Activated naive CD4-positive, alpha-beta T cell treated with anti-CD3 and anti-CD28 coated beads, Interleukin-2, amount 10 ng/mL, durations not matched to agents 7 days and 5 days (primary cell): Measurements from ENCODE around the gene TBC1D22A.
"Not testable (repeated sequence)": the region's sequence is repeated elsewhere in the genome, so short reads cannot be mapped to it uniquely, and the experiment has no call there.

ENCODE experiments used
- CTCF ChIA-PET: fragments of 350-600 bp; sonication (Branson Sonifier 250); formaldehyde crosslinking; loops from one replicate; lab custom pipeline; 2021; ENCODE audit warnings: antibody characterized with exemption; lab: Charles Lee
- DNase-seq: peaks from one replicate; pipeline ENCODE4 v3.0.0-alpha.2; 2020
- H3K27ac Mint-ChIP-seq: one replicate; pipeline ENCODE4 v1.8.0; 2021; ENCODE audit warnings: mild to moderate bottlenecking, moderate library complexity, mixed read lengths
- H3K27me3 Mint-ChIP-seq: one replicate; pipeline ENCODE4 v1.8.0; 2021; ENCODE audit warnings: mild to moderate bottlenecking, mixed read lengths
- H3K36me3 Mint-ChIP-seq: one replicate; pipeline ENCODE4 v1.8.0; 2021; ENCODE audit warnings: mixed read lengths
- H3K4me1 Mint-ChIP-seq: one replicate; pipeline ENCODE4 v1.8.0; 2021; ENCODE audit warnings: mixed read lengths
- H3K4me3 Mint-ChIP-seq: one replicate; pipeline ENCODE4 v1.8.0; 2021; ENCODE audit warnings: mild to moderate bottlenecking, moderate library complexity, mixed read lengths
- H3K9me3 Mint-ChIP-seq: one replicate; pipeline ENCODE4 v1.8.0; 2021; ENCODE audit warnings: mixed read lengths

TBC1D22A gene

DNA sequence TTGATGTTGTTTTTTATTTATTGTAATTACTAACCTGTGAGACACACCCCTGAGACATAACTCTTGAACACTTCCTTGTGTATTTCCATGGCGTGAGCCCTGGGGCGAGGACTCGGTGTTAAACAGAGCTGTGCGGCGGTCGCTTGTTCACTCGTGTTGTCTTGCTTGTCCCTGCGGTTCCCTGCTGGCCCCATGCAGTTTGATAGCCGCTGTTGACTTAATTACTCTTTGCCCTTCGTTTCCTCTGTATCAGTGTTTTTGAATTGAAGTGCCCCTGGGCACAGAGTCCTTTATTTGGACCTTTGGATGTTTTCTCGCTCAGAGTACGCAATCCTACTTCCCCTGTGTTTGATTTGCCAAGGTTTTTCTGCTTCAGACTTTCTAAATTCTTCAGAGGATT, 52.7 kb downstream of the TBC1D22A start:
- H3K9me3 Mint-ChIP-seq: no peaks in the 10 kb centered on the region
- H3K27me3 Mint-ChIP-seq: no peaks in the 10 kb centered on the region
- CTCF ChIA-PET: no interaction called here
- peaks cover 29% of the 10 kb centered on the region for H3K36me3 Mint-ChIP-seq
- DNase-seq: no peak
- H3K4me3 Mint-ChIP-seq: no peak overlapping the region
- no peak overlapping the region for H3K27ac Mint-ChIP-seq
- H3K4me1 Mint-ChIP-seq: peaks cover 14% of the 10 kb centered on the region

DNA sequence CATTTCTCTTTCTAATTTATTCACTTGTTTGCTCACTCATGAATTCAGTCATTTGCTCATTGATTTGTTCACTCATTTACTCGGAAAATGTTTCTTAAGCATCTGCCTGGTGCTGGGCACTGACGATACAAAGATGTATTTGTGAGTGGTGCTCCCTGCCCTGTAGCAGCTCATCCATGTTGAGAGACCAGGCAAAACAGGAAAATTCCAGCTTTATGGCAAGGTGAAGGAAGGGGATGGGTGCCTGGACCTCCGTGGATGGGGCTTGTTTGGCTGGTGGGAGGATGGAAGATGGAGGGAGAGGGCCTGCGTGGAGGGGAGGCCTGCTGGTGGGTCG, 53.1 kb downstream of the TBC1D22A start:
- Mint-ChIP-seq H3K36me3 (peaks cover 31% of the 10 kb centered on the region), H3K4me3 (no peak overlapping the region), H3K9me3 (no peaks in the 10 kb centered on the region), H3K4me1 (peaks cover 14% of the 10 kb centered on the region), H3K27me3 (no peaks in the 10 kb centered on the region), H3K27ac (no peak overlapping the region)
- DNase-seq: no peak
- CTCF ChIA-PET: interaction anchor here (1.0 kb wide), 1 partner anchor 13 kb away, joined by 3 read pairs; no protein-coding TSS in a partner anchor

DNA sequence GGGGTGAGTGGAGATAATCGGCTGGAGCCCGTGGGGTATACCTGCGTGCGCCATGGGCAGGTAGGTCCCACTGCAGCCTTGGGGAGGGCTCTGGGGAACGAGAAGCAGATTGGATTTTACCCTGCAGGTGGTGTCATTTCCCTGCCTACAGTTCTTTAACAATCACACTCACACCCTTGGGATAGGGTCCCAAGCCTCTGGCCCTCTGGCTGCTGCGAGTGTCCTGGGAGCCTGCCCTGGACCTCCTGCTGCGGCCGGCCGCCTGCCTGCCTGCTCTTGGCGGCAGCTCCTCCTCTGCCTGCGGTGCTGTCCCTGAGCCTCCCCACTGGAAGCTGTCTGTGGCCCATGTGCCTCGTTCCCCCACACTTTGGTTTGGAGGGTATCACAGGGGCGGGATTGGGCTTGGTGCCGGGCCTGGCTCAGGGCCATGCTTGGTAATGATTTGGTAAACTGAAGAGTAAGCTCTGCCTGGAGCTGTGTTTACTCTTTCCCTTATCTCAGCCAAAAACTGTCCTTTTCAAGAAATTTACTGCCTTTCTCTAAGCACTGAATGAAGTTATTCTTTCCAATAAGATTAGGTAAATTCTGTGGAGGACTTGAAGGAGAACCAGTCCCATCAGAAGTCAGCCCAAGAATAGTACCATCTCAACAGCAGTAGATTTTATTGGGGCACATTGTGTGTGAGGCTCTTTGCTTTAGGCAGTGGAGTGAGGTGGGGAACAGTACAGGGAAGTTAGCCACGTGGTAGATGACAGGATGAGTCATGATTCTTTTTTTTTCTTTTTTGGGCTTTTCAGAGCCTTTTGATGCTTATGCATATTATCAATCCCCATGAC, 53.7 kb downstream of the TBC1D22A start:
- Mint-ChIP-seq H3K36me3 (peaks cover 35% of the 10 kb centered on the region), H3K4me3 (no peak overlapping the region), H3K27me3 (no peaks in the 10 kb centered on the region), H3K4me1 (peaks cover 14% of the 10 kb centered on the region), H3K27ac (no peak overlapping the region), H3K9me3 (no peaks in the 10 kb centered on the region)
- CTCF ChIA-PET: interaction anchor here (1.0 kb wide), 1 partner anchor 14 kb away, joined by 3 read pairs; no protein-coding TSS in a partner anchor
- DNase-seq: no peak

DNA sequence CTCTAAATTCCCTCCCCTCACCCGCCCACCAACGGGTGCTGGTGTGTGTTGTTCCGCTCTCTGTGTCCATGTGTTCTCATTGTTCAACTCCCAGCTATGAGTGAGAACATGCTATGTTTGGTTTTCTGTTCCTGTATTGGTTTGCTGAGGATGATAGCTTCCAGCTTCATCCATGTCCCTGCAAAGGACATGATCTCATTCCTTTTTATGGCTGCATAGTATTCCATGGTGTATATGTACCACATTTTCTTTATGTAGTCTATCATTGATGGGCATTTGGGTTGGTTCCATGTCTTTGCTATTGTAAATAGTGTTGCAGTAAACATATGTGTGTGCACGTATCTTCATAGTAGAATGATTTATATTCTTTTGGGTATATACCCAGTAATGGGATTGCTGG, 54.9 kb downstream of the TBC1D22A start:
- DNase-seq, H3K27ac Mint-ChIP-seq, H3K9me3 Mint-ChIP-seq, H3K4me3 Mint-ChIP-seq, H3K27me3 Mint-ChIP-seq: not testable (repeated sequence)
- peaks cover 14% of the 10 kb centered on the region for H3K4me1 Mint-ChIP-seq
- CTCF ChIA-PET: interaction anchor here (0.7 kb wide), 1 partner anchor 253 kb away, joined by 3 read pairs; no protein-coding TSS in a partner anchor
- peaks cover 39% of the 10 kb centered on the region for H3K36me3 Mint-ChIP-seq

DNA sequence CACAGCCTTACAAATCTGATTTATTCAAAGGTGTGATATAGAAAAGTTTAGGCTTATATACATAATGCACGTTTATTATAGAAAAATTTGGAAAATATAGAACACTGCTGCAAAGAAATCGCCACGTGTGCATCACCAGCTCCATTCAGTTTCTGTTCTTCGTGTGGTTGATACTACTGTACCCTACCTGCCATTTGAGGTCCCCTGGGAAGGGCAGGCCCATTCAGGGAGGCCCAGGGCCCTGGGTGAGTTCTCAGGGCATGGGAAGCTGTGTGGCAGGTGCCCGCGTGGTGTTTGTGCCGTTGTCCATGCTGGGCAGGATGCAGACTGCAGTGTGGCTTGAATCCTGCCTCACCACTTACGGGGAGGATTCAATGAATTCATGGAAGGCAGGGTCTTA, 60.8 kb downstream of the TBC1D22A start:
- Mint-ChIP-seq H3K4me3 (no peak overlapping the region), H3K27me3 (no peaks in the 10 kb centered on the region), H3K36me3 (peaks cover 28% of the 10 kb centered on the region), H3K4me1 (no peaks in the 10 kb centered on the region), H3K9me3 (no peaks in the 10 kb centered on the region), H3K27ac (no peak overlapping the region)
- DNase-seq: no peak
- CTCF ChIA-PET: no interaction called here

DNA sequence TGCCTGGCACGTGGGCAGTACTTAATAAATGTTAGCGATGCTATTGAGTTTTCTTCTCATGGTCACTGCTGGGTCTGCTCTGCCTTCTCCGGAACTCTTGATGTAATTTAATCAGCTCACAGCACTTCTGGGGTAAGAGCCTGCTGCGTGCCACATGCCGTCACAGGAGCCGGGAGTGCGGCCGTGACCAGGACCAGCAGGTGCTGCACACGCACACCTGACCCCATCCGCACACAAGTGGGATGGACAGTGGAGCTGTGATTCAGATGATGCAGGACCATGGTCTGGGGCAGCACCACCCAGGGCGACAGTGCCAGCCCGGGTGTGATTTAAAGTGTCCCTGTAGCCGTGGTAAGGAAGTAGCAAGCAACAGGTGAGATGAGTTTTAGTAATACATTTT, 61.2 kb downstream of the TBC1D22A start:
- Mint-ChIP-seq H3K27me3 (no peaks in the 10 kb centered on the region), H3K36me3 (peaks cover 31% of the 10 kb centered on the region), H3K4me3 (no peak overlapping the region), H3K27ac (no peak overlapping the region), H3K9me3 (no peaks in the 10 kb centered on the region), H3K4me1 (no peaks in the 10 kb centered on the region)
- no peak for DNase-seq
- CTCF ChIA-PET: no interaction called here

DNA sequence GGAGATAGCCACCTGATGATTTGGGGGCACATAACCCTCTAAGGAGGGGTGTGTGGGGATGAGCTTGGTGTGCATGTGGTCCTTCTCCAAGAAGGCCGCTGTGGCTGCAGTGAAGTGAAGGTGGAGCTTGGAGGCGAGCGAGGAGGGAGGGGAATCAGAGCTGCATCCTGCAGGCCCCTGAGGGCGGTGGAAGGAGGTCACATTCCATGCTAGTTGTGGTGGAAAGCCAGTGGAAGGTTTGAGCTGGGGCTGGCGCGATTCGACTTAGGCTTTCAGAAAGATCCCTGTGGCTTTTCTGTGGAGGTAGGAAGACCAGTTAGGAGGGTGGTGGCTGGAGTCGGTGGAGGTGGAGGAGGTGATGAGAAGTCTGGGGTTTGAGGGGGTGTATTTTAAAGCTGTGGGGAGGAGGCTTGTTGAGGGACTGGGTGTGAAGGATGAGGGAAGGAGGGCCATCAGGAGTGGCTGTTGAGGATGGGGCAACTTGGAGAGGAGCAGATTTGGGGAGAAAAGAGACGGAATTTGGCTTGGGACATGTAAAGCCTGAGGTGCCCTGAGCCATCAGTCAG, 62.0 kb downstream of the TBC1D22A start:
- H3K9me3 Mint-ChIP-seq: no peaks in the 10 kb centered on the region
- H3K27me3 Mint-ChIP-seq: no peaks in the 10 kb centered on the region
- DNase-seq: no peak
- H3K4me1 Mint-ChIP-seq: no peaks in the 10 kb centered on the region
- no peak overlapping the region for H3K27ac Mint-ChIP-seq
- CTCF ChIA-PET: no interaction called here
- H3K4me3 Mint-ChIP-seq: no peak overlapping the region
- H3K36me3 Mint-ChIP-seq: peaks cover 35% of the 10 kb centered on the region

DNA sequence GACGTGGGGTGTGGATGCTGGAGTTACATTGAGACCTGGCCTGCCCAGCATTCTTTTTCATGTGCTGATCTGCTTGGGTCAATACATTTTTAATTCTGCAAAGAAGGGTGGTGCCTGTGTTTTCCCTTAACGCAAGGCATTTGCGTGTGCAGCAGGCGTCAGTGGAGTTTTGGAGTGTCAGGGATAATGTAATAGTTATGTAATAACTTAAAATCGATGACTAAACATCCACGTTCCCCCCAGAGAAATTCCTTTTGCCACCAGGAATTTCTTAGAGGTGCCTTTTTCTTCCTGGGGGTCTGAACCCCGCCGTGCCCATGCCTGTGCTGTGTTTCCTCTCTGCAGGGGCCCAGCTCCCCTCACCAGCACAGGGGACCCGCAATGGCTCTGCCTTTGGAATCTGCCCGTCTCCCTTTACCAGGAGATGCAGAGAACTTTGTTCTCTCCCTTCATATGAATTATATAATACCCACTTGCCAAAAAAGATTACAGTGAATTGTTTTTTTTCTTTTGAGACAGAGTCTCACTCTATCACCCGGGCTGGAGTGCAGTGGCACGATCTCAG, 62.6 kb downstream of the TBC1D22A start:
- H3K36me3 Mint-ChIP-seq: peaks cover 35% of the 10 kb centered on the region
- H3K9me3 Mint-ChIP-seq: no peaks in the 10 kb centered on the region
- H3K4me3 Mint-ChIP-seq: no peak overlapping the region
- DNase-seq: no peak
- CTCF ChIA-PET: no interaction called here
- H3K4me1 Mint-ChIP-seq: no peaks in the 10 kb centered on the region
- no peaks in the 10 kb centered on the region for H3K27me3 Mint-ChIP-seq
- no peak overlapping the region for H3K27ac Mint-ChIP-seq

DNA sequence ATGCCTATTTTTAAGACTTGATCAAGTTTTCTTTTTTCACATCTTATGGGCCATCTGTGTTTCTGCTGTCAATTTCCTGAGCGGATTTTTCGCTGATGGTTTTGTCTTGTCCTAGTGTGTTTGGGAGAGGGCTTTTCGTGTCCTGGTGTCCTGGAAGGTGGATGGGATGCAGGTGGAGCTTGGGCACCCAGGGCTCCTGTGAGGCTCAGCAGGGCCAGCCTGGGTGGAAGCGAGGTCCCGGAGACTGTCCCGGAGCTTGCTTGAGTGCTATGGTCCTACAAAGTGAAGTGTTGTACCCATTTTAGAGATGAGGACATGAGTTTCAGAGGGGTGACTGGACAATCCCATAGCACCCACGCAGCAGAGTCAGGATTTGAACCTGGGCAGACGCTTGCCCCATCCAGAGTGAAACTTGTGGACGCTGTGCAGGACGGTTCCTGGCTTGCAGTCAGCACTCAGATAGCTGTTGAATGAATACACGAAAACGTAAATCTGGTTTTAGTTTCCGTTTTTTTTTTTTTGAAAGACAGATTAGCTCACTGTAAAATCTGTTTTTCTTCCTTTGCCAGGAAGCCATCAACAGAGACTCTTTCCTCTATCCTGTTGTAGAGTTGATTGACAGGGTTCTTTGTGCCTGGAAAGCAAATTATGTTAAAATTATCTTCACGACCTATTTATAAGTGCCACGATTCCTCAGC, 64.1 kb downstream of the TBC1D22A start:
- Mint-ChIP-seq H3K27me3 (no peaks in the 10 kb centered on the region), H3K4me3 (no peak overlapping the region), H3K9me3 (no peaks in the 10 kb centered on the region), H3K27ac (peak overlapping the region; percentile 72), H3K4me1 (no peaks in the 10 kb centered on the region), H3K36me3 (peaks cover 33% of the 10 kb centered on the region)
- DNase-seq: no peak
- CTCF ChIA-PET: no interaction called here

DNA sequence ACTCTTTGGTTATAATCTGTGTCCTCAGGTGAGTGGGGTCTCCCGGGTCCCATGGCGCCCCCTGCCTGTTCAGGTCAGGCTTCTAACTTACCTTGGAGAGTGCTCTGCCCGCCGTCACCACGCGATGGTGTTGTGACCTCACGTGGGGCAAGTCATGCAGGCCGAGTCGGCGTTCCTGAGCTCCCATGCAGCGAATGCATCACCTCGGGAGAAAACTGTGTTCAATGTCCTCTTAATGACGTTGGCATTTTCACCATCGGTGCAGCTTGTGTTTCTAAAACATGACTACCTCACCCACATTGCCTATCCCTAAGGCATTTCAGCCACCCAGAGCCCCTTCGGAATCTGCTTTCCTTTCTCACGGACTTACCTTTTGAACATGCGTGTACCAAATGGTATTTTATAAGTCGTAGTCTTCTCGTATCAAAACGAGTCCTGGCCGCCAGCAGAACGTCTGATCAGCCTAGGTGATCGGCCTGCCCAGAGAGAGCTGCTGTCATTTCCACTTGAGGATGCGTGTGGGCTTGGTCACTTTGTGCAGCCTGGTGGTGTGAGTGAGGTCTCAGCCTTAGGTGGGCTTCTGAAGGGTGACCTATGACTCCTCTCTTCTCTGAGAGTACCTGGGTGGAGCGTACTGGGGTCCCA, 64.8 kb downstream of the TBC1D22A start:
- CTCF ChIA-PET: no interaction called here
- Mint-ChIP-seq H3K36me3 (peaks cover 32% of the 10 kb centered on the region), H3K4me1 (no peaks in the 10 kb centered on the region), H3K27me3 (no peaks in the 10 kb centered on the region), H3K4me3 (no peak overlapping the region), H3K27ac (peak overlapping the region; percentile 72), H3K9me3 (no peaks in the 10 kb centered on the region)
- no peak for DNase-seq

DNA sequence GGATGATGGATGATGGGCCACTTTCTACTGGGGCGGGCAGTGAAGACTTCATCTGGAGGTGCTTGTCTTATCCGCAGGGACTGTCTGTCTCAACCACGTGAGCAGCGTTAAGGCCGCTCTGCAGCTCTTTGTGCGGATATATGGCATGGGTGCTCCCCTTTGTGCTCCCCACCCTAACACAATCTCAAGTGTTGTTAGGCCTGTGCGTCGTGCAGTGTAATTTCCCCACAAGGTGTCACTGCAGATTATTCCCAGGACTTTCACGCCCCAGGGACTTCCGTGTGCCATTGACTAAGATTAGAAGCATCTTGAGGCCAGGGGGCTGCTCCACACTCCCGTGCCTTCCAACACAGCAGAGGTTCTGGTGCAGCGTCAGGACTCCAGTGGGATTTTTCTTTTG, 65.3 kb downstream of the TBC1D22A start:
- H3K27ac Mint-ChIP-seq: no peak overlapping the region
- no peaks in the 10 kb centered on the region for H3K4me1 Mint-ChIP-seq
- CTCF ChIA-PET: no interaction called here
- no peak overlapping the region for H3K4me3 Mint-ChIP-seq
- H3K27me3 Mint-ChIP-seq: no peaks in the 10 kb centered on the region
- DNase-seq: no peak
- H3K36me3 Mint-ChIP-seq: peaks cover 33% of the 10 kb centered on the region
- H3K9me3 Mint-ChIP-seq: no peaks in the 10 kb centered on the region

DNA sequence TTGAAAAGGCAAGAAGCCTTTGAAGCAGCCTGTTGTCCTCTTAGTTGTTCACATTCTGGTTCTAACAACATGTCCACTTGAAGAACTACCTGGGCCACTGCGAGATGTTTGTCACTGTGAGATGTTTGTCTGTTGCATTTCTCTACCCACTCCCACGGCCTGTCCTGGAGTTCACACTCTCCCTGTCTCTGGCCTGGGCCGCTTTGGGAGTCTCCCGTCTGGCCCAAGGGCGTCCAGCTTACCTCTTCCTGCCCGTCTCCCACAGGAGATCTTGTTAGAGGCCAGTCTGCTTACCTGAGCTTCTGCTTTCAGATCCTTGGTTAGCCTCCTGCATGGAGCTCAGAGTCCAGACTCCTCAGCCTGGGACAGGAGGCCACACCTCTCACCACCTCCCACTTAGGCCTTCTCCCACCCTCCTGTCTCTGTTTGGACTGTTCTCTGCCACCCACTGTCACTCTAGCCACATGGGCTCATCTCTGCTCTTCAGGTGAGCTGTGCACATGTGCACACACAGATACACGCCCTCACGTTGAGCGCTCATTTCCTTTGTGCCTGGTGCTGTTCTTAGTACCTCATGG, 66.0 kb downstream of the TBC1D22A start:
- Mint-ChIP-seq H3K4me3 (no peak overlapping the region), H3K9me3 (peaks cover 4% of the 10 kb centered on the region), H3K27ac (peak overlapping the region; percentile 34), H3K36me3 (peaks cover 40% of the 10 kb centered on the region), H3K27me3 (no peaks in the 10 kb centered on the region), H3K4me1 (no peaks in the 10 kb centered on the region)
- CTCF ChIA-PET: no interaction called here
- no peak for DNase-seq

DNA sequence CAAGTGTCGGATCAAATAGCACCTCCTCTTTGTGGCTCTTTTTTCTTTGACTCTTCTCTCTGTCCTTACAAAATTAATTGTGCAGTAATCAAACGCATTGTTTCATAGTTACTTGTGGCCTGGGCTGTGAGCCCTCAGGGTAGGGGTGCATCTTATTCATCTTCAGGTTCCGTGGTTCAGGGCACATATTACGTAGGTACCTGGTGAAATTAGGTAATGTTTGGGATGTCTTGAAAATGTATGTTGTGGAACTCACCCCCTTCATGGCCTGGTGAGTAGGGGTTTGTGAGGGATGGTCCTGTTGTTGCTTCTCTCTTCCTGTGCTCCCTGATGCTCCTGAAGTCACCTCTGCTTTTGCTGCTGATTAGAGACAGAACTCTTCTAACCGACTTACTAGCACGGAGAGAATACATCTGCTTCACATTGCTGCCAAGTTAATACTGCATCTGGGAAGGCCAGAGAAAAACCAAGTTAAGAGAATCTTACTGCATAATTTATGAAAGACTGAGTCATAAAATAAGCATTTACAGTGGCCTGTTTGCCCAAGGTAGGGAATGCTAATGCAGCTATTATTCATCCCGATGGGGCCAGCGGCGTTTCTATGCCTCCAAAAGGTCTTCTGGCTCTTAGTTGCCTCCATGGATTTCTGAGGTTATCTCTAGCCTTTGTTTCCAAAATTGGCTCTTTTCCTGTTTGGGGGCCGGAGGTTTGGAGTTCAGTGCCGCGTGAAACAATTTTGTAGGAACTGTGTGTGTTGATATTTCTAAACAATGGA, 66.9 kb downstream of the TBC1D22A start:
- peaks cover 5% of the 10 kb centered on the region for H3K9me3 Mint-ChIP-seq
- H3K4me1 Mint-ChIP-seq: no peaks in the 10 kb centered on the region
- H3K36me3 Mint-ChIP-seq: peaks cover 40% of the 10 kb centered on the region
- no peaks in the 10 kb centered on the region for H3K27me3 Mint-ChIP-seq
- no peak overlapping the region for H3K27ac Mint-ChIP-seq
- H3K4me3 Mint-ChIP-seq: no peak overlapping the region
- CTCF ChIA-PET: no interaction called here
- no peak for DNase-seq
